HG03432 (cell line): ENCODE results near the gene C1QA.
"Not testable (repeated sequence)": the region's sequence is repeated elsewhere in the genome, so short reads cannot be mapped to it uniquely, and the experiment has no call there.

Source experiments
- ATAC-seq: cut with Tn5 transposase; IDR thresholded peaks from one replicate; pipeline ENCODE4 v1.9.1; 2021; ENCODE audit warnings: mild to moderate bottlenecking, moderate library complexity; ENCODE audit not compliant: unreplicated experiment

The C1QA gene

GRCh38 chr1:22639286-22639685 is 2.9 kb downstream of the C1QA start:
- ATAC-seq = no peak

DNA sequence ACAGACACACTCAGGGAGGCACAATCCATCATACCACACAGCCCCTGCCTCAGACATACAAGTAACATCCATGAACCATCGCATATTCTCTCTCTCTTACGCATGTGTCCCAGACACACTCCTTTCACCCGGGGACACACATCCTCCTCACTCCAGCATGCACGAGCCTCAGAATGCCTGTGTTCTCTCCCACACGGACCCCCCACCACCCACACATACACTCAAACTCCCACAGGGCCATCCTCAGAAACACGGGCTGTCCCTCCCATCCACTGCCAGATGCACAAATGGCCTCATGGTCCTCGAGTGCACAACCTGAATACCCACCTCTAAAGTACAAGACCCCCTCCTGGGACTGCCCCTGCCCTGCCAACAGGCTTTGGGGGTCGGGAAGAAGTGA is 4.8 kb downstream of the C1QA start:
- ATAC-seq = no peak

DNA sequence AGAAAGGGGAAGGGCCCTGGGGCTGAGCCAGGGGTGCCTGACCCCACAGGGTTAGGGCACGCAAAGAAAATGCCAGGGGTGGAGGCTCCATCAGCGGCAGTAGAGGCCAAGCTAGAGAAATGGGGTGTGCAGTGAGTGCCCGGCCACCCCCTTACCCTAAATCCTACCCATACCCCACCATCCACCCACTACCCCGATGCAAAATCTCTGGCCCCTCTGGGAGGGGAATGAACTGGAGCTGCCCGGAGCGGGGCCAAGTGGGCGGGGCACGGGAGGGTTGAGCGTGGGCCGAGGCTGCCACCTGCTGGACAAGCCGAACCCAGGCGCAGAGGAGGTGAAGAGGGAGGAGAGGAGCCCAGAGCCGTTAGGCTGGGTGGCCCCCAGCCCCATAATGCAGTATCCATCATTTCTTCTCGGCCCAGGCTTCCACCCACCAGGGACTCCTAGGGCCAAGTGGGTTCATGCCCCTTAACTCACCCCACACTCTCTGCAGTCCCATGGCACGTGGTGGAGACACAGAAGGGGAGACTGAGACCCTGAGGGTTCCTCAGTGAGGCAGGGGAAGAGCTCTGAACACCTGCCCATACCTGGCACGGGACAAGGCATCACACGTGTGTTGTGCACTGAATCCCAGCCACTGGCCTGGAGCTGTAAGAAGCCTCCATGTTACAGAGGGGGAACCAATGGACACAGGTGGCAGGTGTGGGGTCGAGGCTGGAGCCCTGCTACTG is 5.6 kb downstream of the C1QA start:
- ATAC-seq = no peak

- ATAC-seq = no peak
These were observed 7.0 kb downstream of the C1QA start, which contains the start of gene C1QC for GRCh38 chr1:22643381-22643780. C1QC (plus strand) TSS chr1:22643633; CDS start chr1:22644024, 391 bp downstream.

GRCh38 chr1:22643928-22644327 is 7.5 kb downstream of the C1QA start:
- no peak for ATAC-seq

GRCh38 chr1:22645931-22646330 is 9.5 kb downstream of the C1QA start:
- no peak for ATAC-seq

GRCh38 chr1:22646384-22646783 is 10.0 kb downstream of the C1QA start:
- ATAC-seq = no peak

GRCh38 chr1:22650089-22650693 is 13.8 kb downstream of the C1QA start:
- no peak for ATAC-seq

DNA sequence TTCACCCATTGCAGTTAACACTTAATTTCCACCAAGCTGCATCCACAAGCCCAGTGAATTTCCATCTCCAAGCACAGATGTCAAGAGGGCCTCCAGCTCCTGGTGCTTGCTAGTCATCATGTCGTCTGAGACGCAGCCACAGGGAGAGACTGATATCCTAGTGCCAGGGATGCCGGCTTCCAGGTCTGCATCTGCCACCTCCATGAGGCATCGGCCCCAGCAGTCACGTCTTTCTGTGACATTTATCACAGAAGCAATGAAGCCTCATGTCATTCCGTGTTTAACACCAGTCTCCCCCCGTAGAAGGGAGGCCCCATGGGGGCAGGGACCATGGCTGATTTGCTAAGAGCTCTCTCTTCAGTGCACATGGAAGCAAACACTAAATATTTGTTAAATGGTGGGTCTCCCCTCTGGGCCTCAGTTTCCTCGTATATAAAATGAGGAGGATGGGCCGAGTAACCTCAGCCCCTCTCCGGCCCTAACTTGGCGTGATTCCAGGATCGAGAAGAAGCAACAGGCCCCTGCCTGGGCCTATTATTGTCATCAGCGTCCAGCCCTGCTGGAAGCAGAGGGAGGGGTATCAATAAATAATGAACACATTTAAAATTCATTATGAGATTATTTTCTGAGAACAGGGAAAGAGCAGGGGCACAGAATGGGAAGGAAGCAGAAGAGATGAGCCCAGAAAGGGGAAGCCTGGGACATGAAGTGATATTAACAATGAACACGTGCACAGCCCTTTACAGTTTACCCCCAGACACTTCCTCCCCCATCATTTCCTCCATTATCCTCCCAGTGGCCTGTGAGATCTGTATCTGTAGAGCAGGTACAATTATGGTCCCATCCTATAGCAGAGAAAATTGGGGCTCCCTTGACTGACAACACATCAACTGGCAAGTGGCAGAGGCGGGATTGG is 15.8 kb downstream of the C1QA start:
- ATAC-seq = no peak

DNA sequence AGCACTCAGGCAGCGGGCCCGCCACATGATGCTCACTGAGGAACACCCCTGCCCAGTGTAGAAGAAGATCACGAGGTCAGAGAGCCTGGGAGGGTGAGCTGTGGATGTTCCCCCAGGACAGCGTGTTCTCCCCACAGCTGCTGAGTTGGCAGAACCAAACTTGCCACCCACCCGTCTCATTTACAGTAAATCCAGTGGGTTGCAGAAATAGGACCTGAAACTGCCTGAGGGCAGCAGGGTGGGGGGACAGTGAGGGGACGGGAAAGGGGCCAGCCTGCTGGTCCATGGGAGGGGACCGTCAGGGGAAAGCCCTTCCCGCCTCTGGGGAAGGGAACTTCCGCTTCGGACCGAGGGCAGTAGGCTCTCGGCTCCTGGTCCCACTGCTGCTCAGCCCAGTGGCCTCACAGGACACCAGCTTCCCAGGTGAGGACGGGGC is 16.5 kb downstream of the C1QA start, which contains the start of gene C1QB:
Gene C1QB (plus strand): TSS at position 356 of the 436 bp plus-strand sequence. CDS start 6,227 bp downstream, outside the sequence.
- ATAC-seq = no peak

DNA sequence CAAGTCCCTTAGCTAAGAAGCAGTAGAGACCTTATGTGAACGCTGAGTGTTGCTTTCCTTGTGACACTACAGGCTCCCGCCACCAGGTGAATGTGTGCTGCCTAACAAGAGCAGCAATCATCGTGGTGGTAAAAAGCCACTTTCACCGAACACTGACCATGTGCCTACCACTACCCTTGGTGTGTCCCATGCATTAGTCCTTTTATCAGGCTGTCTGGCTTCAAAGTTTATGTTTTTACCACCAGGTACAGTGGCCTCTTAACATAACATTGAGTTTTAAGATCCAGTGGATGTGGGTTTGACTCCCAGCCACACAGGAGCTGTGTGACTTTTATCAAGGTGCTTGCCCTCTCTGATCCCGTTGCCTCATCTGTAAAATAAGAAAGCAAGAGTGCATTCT is 18.3 kb downstream of the C1QA start:
- ATAC-seq = no peak

- ATAC-seq = no peak
These were observed 22.1 kb downstream of the C1QA start for GRCh38 chr1:22658385-22659163.

- no peak for ATAC-seq
These were observed 24.4 kb downstream of the C1QA start for GRCh38 chr1:22660716-22661241.

GRCh38 chr1:22661880-22662279 is 25.5 kb downstream of the C1QA start:
- ATAC-seq = no peak

DNA sequence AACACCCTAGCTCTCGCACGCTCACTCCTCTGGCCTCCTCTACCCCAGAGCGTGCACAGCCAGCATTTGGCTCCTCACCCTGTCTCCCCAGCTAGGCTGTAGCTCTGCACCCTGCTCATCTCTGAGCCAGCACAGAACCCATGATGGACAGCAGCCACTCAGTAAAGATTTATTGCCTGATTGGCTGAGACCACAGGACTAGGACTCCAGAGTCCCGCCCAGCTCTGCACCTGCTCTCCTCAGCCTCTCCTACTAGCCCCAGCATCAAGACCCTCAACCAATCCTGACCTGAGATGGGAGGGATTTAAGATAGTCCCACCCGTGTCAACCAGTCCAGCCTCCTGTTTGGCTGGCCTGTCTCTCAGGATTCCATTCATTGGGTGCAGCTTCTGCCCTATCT is 25.9 kb downstream of the C1QA start:
- no peak for ATAC-seq

GRCh38 chr1:22662986-22663408 is 26.6 kb downstream of the C1QA start:
- ATAC-seq = no peak

DNA sequence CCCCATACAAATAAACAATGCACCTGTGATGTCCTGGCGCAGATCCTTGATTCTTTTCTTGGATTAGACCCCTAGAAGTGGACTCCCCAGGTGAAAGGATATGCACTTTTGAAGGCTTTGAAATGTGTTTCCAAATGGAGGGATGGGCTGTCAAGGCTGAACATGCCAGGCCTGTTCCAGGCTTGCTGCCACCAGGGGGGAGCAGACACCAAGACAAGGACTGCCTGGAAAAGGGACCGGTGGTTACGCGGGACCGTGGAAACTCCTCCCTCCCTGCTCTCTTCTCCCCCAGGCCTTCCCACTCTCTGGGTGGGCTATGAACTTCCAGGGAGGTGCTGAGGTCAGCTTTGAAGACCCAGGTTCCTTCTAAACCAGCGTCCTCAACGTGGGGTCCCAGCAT is 29.3 kb downstream of the C1QA start:
- ATAC-seq = no peak

- no peak for ATAC-seq
These were observed 30.0 kb downstream of the C1QA start for GRCh38 chr1:22666412-22666811.

DNA sequence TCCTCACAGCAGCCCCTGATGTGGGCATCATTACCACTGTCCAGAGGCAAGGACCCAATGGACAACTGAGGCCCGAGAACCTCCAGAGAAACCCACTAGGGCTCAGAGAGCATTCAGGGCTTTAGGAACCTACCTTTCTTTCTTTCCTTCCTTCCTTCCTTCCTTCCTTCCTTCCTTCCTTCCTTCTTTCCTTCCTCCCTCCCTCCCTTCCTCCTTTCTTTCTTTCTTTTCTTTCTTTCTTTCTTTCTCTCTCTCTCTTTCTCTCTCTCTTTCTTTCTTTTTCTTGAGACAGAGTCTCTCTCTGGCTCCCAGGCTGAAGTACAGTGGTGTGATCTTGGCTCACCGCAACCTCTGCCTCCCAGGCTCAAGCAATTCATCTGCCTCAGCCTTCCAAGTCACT is 32.4 kb downstream of the C1QA start:
- not testable (repeated sequence) for ATAC-seq

DNA sequence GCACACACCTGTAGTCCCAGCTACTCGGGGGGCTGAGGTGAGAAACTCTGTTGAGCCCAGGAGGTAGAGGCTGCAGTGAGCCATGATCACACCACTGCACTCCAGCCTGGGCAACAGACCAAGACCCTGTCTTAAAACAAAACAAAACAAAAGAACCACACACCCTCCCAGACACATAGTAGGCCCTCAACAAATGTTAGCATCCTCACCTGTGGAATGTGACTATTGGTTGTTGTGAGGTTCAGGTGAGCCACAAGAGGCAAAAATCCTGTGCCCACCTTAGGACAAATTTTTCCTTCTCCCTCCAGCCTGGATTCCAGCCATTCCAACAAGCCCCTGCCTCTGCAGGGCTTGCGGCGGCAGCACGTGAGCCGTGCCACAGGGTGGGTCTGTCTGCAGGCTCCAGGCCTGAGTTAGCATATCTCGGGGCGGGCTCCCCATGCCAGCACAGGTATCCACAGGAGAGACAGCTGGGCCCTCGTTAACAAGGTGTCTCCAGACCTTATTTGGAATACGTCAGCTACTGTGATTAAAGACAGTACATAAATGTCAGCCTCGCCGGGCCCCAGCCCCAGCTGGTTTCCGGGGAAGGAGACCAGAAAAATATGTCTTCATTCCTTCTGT is 34.0 kb downstream of the C1QA start:
- ATAC-seq = no peak
